HFF-Myc (cell line): ENCODE measurements around the gene TOP3B.

Experiments used
- DNase-seq: peaks from one replicate; pipeline ENCODE4 v3.0.0-alpha.2; 2011; ENCODE audit warnings: low read depth; ENCODE audit errors: extremely low read depth
- H3K4me3 ChIP-seq: replicated peaks from 2 replicates; pipeline ENCODE4 v1.5.1; 2011; ENCODE audit warnings: low read depth, mild to moderate bottlenecking, control low read depth, low read length
- CTCF ChIP-seq: IDR thresholded peaks from 2 replicates; pipeline ENCODE4 v1.5.1; 2012; ENCODE audit warnings: mild to moderate bottlenecking, low read depth, low read length, control low read depth; ENCODE audit errors: missing control alignments

TOP3B gene

GRCh38 chr22:21907638-21908522, 74.7 kb downstream of the TOP3B start:
- no peak for DNase-seq
- no peak for TF ChIP-seq CTCF

More at GRCh38 chr22:21907638-21908522, 74.7 kb downstream of the TOP3B start:
- no peak overlapping the region for H3K4me3 ChIP-seq
